Measurements from ENCODE around the gene ABCG4.

DNA sequence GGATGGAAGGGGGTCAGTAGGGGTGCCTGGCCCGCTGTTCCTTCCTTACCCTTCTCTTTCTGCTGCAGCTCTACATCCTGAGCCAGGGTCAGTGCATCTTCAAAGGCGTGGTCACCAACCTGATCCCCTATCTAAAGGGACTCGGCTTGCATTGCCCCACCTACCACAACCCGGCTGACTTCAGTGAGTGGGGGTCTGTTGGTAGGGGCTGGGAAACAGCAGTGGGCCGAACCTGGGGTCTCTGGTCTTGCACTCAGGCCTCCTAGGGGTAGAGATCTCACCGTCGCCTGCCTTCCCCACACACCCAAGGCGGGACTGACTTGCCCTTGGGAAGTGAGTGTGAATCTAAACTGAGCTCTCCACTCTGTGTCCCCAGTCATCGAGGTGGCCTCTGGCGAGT, 7.6 kb downstream of the ABCG4 start:
- no peak for TF ChIP-seq POLR2AphosphoS5 (IDR thresholded peaks at IDR 0.05)
- TF ChIP-seq, protein P1, sequence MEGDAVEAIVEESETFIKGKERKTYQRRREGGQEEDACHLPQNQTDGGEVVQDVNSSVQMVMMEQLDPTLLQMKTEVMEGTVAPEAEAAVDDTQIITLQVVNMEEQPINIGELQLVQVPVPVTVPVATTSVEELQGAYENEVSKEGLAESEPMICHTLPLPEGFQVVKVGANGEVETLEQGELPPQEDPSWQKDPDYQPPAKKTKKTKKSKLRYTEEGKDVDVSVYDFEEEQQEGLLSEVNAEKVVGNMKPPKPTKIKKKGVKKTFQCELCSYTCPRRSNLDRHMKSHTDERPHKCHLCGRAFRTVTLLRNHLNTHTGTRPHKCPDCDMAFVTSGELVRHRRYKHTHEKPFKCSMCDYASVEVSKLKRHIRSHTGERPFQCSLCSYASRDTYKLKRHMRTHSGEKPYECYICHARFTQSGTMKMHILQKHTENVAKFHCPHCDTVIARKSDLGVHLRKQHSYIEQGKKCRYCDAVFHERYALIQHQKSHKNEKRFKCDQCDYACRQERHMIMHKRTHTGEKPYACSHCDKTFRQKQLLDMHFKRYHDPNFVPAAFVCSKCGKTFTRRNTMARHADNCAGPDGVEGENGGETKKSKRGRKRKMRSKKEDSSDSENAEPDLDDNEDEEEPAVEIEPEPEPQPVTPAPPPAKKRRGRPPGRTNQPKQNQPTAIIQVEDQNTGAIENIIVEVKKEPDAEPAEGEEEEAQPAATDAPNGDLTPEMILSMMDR (IDR thresholded peaks at IDR 0.05) = no peak
